ENCODE results near the gene DCC. TPM values are rescaled to one million over a fixed set of nuclear protein-coding genes. Genes with fewer than 3 reads are reported as not detected.

Gene DCC
- total RNA-seq, 1 experiment from 2014 or later = not detected

- Histone ChIP-seq H3K4me2 (ENCODE audit: low read length) (no peak overlapping the region), H3K4me3 (replicated peaks in 1 of 2; ENCODE audit: low read depth in 1 of 2, low read length in 2 of 2) (no peak overlapping the region), H3K79me2 (ENCODE audit: insufficient read depth, low read length) (no peaks in the 10 kb centered on the region), H3K9ac (ENCODE audit: low read length) (no peak overlapping the region), H3K9me2 (ENCODE audit: insufficient read depth) (no peaks in the 10 kb centered on the region), H4K20me1 (ENCODE audit: insufficient read depth) (no peaks in the 10 kb centered on the region), H3K27ac (ENCODE audit: low read depth, low read length) (no peak overlapping the region), H3K4me1 (ENCODE audit: control insufficient read depth in 1 of 2, insufficient read depth in 2 of 2, low read length in 2 of 2) (no peaks in the 10 kb centered on the region), H2AFZ (ENCODE audit: low read depth, low read length, poor library complexity, severe bottlenecking) (no peak overlapping the region), H3K27me3 (ENCODE audit: insufficient read depth, low read length) (no peaks in the 10 kb centered on the region), H3K9me3 (ENCODE audit: control insufficient read depth in 1 of 2, insufficient read depth in 1 of 2, low read depth in 1 of 2, low read length in 2 of 2) (peaks cover 2 to 19% of the 10 kb centered on the region in 2 experiments; a peak in 2 of 4 replicates), H3K36me3 (ENCODE audit: control insufficient read depth in 1 of 2, insufficient read depth in 2 of 2, low read length in 2 of 2) (no peaks in the 10 kb centered on the region)
- ChIA-PET POLR2A (no interaction called here), RAD21 (ENCODE audit: low non-redundant PET in 1 of 2, low total read pairs in 2 of 2, uncharacterized antibody in 2 of 2, unreplicated experiment in 2 of 2) (no interaction called here), CTCF (no interaction called here)
- ATAC-seq = no peak
- no TSS peak for BruUV-seq (replicated peaks)
- no peak for TF ChIP-seq ZFX (IDR thresholded peaks at IDR 0.05)
- no peak for TF ChIP-seq CBX3 (IDR thresholded peaks at IDR 0.05; ENCODE audit: low read depth)
- TF ChIP-seq EZH2phosphoT487 (IDR thresholded peaks at IDR 0.05; ENCODE audit: borderline replicate concordance) = no peak
- TF ChIP-seq SP1 (IDR thresholded peaks at IDR 0.05; ENCODE audit: low read depth) = no peak
- TF ChIP-seq YY1 (IDR thresholded peaks at IDR 0.05; ENCODE audit: extremely low read depth, insufficient replicate concordance, low read depth, low read length) = no peak
- TF ChIP-seq ELF1 (IDR thresholded peaks at IDR 0.05; ENCODE audit: borderline replicate concordance, low read depth) = no peak
- TF ChIP-seq SRF (IDR thresholded peaks at IDR 0.05; ENCODE audit: low read depth) = no peak
- TF ChIP-seq ZBTB33 (IDR thresholded peaks at IDR 0.05; ENCODE audit: extremely low read depth, insufficient replicate concordance, low read length) = no peak
- TF ChIP-seq JUND (IDR thresholded peaks at IDR 0.05) = no peak
- no peak for TF ChIP-seq CEBPB (IDR thresholded peaks at IDR 0.05; ENCODE audit: low read depth)
- intact Hi-C loops (cut with micrococcal nuclease) = no loop called here
- no peak for DNase-seq (ENCODE audit: low read depth, low spot score)
These were observed 1.1 kb downstream of the DCC start for GRCh38 chr18:52341103-52341432.

Measured in HCT116 (cell line).